ENCODE results near the gene TSG101.
A peak's percentile ranks its signal among the peaks of the same experiment; 100 is the strongest.

The TSG101 gene

GRCh38 chr11:18492888-18493287, 33.9 kb downstream of the TSG101 start:
- no peak for DNase-seq

- no peak for DNase-seq
Measured at GRCh38 chr11:18491924-18492323, 34.8 kb downstream of the TSG101 start.

- no peak for DNase-seq
Measured at GRCh38 chr11:18490736-18491485, 35.8 kb downstream of the TSG101 start.

- no peak for DNase-seq
Measured at GRCh38 chr11:18490319-18490718, 36.4 kb downstream of the TSG101 start.

- DNase-seq = no peak
Measured at GRCh38 chr11:18485913-18486528, 40.7 kb downstream of the TSG101 start.

- DNase-seq = no peak
Measured at GRCh38 chr11:18479063-18479462, 47.7 kb downstream of the TSG101 start.

- DNase-seq = no peak
Measured at GRCh38 chr11:18472587-18472986, 54.2 kb downstream of the TSG101 start.

GRCh38 chr11:18471995-18472394, 54.7 kb downstream of the TSG101 start:
- DNase-seq = no peak

- no peak for DNase-seq
Measured at GRCh38 chr11:18468961-18469360, 57.8 kb downstream of the TSG101 start.

GRCh38 chr11:18468059-18468458, 58.7 kb downstream of the TSG101 start:
- no peak for DNase-seq

GRCh38 chr11:18466402-18466801, 60.3 kb downstream of the TSG101 start:
- DNase-seq = no peak

GRCh38 chr11:18463439-18463838, 63.3 kb downstream of the TSG101 start:
- DNase-seq = no peak

- no peak for DNase-seq
Measured at GRCh38 chr11:18461909-18462308, 64.8 kb downstream of the TSG101 start.

GRCh38 chr11:18459634-18460033, 67.1 kb downstream of the TSG101 start:
- DNase-seq = no peak

- no peak for DNase-seq
Measured at GRCh38 chr11:18457450-18457849, 69.3 kb downstream of the TSG101 start.

GRCh38 chr11:18455686-18456372, 70.9 kb downstream of the TSG101 start, which contains the start of gene LDHAL6A:
TSS of gene LDHAL6A (plus strand) at chr11:18455856. CDS start at chr11:18456681, 825 bp downstream.
- peak; percentile 63 for DNase-seq

- no peak for DNase-seq
Measured at GRCh38 chr11:18452927-18453326, 73.8 kb downstream of the TSG101 start.

GRCh38 chr11:18449251-18449650, 77.5 kb downstream of the TSG101 start:
- no peak for DNase-seq

- DNase-seq = no peak
Measured at GRCh38 chr11:18438691-18439090, 88.1 kb downstream of the TSG101 start.

All from activated effector memory CD4-positive, alpha-beta T cell treated with anti-CD3 and anti-CD28 coated beads, Interleukin-2, amount 50 U/mL, for 16 hours (primary cell).